HG02884 (cell line): ENCODE results near the gene TRIM52.
"Not testable (repeated sequence)": the region's sequence is repeated elsewhere in the genome, so short reads cannot be mapped to it uniquely, and the experiment has no call there.

Source experiments
- ATAC-seq: cut with Tn5 transposase; IDR thresholded peaks from one replicate; pipeline ENCODE4 v1.9.1; 2021; ENCODE audit warnings: mild to moderate bottlenecking, moderate library complexity; ENCODE audit not compliant: unreplicated experiment

TRIM52 gene

DNA sequence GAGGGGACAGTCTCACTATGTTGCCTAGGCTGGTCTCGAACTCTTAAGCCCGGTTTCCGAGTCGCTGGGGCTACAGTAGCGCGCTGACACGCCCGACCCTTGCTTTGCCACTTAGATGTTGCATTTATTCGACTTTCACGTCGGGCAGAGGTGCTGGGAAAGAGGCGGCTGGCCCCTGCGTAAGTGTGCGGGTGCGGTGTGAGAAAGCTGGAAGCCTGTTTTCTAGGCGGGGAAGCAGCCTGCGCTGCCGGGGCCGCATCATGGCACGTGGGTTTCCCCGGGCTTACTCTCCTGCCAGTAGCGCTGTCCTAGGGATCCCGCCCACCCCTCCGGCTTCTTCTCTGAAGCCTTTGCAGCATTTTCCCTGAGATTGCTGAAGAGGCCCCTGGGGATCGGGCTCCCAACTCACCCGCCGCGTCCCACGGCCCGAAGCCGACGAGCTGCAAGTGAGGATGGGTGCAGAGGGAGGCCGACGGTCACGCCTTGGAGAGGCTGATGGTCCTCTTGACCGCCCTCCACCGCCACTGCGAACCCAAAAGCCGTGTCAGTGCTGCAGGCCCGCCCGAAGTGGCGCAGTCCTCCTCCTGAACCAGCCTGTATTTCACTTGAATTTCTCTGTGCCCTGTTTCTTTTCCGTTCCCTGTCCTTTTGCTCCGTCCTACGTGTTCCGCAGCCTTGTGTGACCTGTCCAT is 43.7 kb downstream of the TRIM52 start:
- ATAC-seq: no peak

DNA sequence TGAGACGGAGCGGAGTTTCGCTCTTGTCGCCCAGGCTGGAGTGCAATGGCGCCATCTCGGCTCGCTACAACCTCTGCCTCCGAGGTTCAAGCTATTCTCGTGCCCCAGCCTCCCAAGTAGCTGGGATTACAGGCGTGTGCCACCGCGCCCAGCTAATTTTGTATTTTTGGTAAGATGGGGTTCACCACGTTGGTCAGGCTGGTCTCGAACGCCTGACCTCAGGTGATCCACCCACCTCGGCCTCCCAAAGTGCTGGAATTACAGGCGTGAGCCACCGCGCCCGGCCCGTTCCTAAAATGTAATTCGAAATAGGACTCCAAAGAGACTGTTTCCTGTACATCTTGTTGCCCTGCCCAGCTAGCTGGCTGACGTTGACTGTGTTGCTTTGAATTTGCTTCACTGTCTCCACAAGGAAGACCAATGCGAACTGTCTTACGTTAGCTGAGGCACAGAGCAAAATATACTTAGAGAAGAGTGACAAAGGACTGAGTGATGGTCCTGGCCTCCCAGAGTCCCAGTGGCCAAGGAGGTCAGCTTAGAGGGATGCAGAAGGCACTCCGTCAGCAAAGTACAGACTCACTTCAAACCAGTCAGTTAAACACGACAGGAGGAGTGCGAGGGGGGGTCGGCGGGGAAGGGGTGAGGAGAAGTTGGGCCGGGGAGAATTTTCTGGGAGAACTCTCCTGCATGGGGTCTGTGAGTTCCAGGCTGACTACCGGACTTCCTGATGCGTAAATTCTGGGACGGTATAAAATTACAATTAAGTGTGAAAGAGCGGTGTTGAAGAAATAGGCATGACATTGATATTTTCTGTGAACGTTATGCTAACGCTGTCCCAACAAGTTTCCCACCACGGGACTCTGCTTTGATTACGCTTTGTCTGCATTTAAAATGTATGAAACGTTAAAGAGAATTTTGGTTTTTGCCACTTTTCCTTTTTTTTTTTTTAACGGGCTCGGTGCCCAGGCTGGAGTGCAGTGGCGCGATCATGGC is 44.6 kb downstream of the TRIM52 start:
- no peak for ATAC-seq

DNA sequence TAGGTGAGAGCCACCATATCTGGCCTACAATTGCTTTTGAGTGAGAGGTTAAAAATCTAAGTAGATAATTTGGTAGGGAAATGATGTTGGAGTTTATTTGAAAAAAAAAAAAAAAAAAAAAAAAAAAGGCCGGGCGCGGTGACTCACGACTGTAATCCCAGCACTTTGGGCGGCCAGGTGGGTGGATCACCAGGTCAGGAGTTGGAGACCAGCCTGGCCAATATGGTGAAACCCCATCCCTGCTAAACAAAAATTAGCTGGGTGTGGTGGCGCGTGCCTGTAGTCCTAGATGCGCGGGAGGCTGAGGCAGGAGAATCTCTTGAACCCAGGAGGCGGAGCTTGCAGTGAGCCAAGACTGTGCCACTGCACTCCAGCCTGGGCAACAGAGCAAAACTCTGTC is 46.7 kb downstream of the TRIM52 start:
- not testable (repeated sequence) for ATAC-seq

DNA sequence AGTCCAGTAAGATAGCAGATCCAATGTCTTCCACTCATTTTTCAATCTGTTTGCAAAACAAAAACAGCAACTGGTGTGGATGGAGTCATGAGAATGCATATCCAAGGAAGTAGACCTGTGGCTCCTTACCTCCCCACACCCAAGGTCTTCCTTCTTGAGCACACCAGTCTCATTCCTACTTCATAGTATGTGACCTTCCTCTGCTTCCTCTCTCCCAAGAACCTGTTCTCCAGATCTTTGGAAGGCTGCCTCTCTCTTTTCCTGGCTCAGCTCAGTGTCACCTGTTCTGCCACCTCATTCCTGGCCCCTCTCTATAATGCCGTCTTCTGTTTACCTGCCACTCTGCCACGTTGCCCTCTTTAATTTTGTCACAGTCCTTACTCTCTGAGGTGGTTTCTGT is 48.0 kb downstream of the TRIM52 start:
- ATAC-seq: no peak

DNA sequence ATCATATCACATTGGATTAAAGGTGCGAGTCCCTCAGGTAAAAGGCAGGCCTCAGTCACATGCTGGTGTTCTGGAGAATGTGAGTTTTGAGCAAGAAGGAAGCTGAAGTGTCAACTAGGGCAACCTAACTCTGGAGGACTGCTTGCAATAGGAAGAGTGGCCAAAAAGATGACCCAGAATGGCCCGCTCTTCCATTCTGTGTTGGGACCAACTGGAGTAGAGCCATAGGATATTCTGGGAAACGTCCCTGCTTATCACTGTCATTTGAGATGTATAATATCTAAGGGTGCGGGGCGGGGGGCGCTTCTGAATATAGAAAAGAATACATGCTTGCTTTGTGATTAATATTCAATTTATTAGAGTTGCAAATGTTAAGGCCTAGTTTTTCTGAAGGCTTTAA is 48.9 kb downstream of the TRIM52 start:
- no peak for ATAC-seq

- ATAC-seq: no peak
Observed at GRCh38 chr5:181211208-181211607, 49.7 kb downstream of the TRIM52 start.

GRCh38 chr5:181210698-181211097 is 50.2 kb downstream of the TRIM52 start:
- ATAC-seq: not testable (repeated sequence)

- ATAC-seq: not testable (repeated sequence)
Observed at GRCh38 chr5:181210148-181210547, 50.8 kb downstream of the TRIM52 start.

GRCh38 chr5:181209006-181209405 is 51.9 kb downstream of the TRIM52 start:
- not testable (repeated sequence) for ATAC-seq

DNA sequence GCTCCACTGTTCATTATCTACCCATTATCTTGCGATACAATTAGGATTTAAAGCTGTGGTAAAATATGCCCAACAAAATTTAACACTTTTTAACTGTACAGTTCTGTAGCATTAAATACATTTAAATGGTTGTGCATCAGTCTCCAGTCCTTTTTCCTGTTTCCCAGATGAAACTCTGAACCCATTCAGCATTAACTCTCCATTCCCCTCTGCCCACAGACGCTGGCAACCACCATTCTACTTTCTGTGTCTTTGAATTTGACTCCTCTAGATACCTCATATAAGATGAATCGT is 53.0 kb downstream of the TRIM52 start:
- ATAC-seq: no peak

GRCh38 chr5:181207214-181207959 is 53.6 kb downstream of the TRIM52 start:
- peak; percentile 45 for ATAC-seq

GRCh38 chr5:181205761-181206649 is 54.9 kb downstream of the TRIM52 start:
- no peak for ATAC-seq
